Parathyroid adenoma (tissue), 2 donors: ENCODE measurements around the gene EYA4.
"Not testable (repeated sequence)": the region's sequence is repeated elsewhere in the genome, so short reads cannot be mapped to it uniquely, and the experiment has no call there.

ENCODE experiments used
- H2AFZ ChIP-seq: fragments of 300-600 bp; sonication (generic); one replicate; pipeline ENCODE4 v1.7.0; 2017; ENCODE audit warnings: antibody characterized with exemption, mild to moderate bottlenecking
- H3K27ac ChIP-seq: fragments of 300-600 bp; sonication (generic); one replicate; pipeline ENCODE4 v1.7.0; 2017
- H3K27me3 ChIP-seq: fragments of 300-600 bp; sonication (generic); one replicate; pipeline ENCODE4 v1.7.0; 2017; ENCODE audit warnings: low read length; ENCODE audit not compliant: control insufficient read depth, insufficient read depth
- H3K36me3 ChIP-seq: fragments of 300-600 bp; sonication (generic); one replicate; pipeline ENCODE4 v1.7.0; 2017; ENCODE audit warnings: low read length; ENCODE audit not compliant: control insufficient read depth, insufficient read depth
- H3K4me1 ChIP-seq: fragments of 300-600 bp; sonication (generic); one replicate; pipeline ENCODE4 v1.7.0; 2017; ENCODE audit warnings: control low read depth
- H3K4me2 ChIP-seq: fragments of 300-600 bp; sonication (generic); one replicate; pipeline ENCODE4 v1.7.0; 2017; ENCODE audit warnings: low read length
- H3K4me3 ChIP-seq: fragments of 300-600 bp; sonication (generic); one replicate; pipeline ENCODE4 v1.7.0; 2017; ENCODE audit warnings: low read depth, low read length
- H3K79me2 ChIP-seq: fragments of 300-600 bp; sonication (generic); one replicate; pipeline ENCODE4 v1.7.0; 2017; ENCODE audit warnings: control low read depth
- H3K9ac ChIP-seq: fragments of 300-600 bp; sonication (generic); one replicate; pipeline ENCODE4 v1.7.0; 2017; ENCODE audit warnings: mild to moderate bottlenecking
- H3K9me3 ChIP-seq: fragments of 300-600 bp; sonication (generic); one replicate; pipeline ENCODE4 v1.7.0; 2017; ENCODE audit warnings: low read length; ENCODE audit not compliant: control insufficient read depth
- TF ChIP-seq, protein P1 (sequence below): fragments of 300-600 bp; sonication (generic); IDR thresholded peaks from one replicate; pipeline ENCODE4 v1.7.0; 2017; ENCODE audit warnings: antibody characterized with exemption, mild to moderate bottlenecking
- donor health status: primary hyperparathyroidism.

Gene EYA4

DNA sequence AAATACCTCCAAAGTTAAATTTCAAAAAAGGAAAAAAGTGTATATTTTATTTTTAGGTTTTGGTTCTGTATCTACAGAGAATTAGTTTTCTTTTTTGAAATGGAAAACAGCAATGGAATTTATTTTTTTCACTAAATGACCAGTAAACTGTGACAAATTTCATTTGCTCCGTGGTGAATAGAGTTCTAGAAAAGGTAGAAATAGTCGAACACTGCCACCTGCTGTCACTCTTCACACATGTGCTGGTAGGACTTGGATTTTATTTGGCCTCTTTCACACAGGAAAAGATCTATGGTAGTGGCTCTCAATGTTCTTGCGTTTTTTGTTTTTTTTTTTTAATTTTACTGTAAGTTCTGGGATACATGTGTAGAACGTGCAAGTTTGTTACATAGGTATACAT, 312.5 kb downstream of the EYA4 start:
- Histone ChIP-seq H3K9ac (no peak overlapping the region), H2AFZ (no peak overlapping the region), H3K36me3 (no peaks in the 10 kb centered on the region), H3K79me2 (no peaks in the 10 kb centered on the region), H3K9me3 (no peaks in the 10 kb centered on the region), H3K4me2 (no peak overlapping the region), H3K4me1 (no peaks in the 10 kb centered on the region), H3K27me3 (no peaks in the 10 kb centered on the region), H3K4me3 (no peak overlapping the region), H3K27ac (no peak overlapping the region)
- TF ChIP-seq, protein P1, sequence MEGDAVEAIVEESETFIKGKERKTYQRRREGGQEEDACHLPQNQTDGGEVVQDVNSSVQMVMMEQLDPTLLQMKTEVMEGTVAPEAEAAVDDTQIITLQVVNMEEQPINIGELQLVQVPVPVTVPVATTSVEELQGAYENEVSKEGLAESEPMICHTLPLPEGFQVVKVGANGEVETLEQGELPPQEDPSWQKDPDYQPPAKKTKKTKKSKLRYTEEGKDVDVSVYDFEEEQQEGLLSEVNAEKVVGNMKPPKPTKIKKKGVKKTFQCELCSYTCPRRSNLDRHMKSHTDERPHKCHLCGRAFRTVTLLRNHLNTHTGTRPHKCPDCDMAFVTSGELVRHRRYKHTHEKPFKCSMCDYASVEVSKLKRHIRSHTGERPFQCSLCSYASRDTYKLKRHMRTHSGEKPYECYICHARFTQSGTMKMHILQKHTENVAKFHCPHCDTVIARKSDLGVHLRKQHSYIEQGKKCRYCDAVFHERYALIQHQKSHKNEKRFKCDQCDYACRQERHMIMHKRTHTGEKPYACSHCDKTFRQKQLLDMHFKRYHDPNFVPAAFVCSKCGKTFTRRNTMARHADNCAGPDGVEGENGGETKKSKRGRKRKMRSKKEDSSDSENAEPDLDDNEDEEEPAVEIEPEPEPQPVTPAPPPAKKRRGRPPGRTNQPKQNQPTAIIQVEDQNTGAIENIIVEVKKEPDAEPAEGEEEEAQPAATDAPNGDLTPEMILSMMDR, result peak; percentile 54

DNA sequence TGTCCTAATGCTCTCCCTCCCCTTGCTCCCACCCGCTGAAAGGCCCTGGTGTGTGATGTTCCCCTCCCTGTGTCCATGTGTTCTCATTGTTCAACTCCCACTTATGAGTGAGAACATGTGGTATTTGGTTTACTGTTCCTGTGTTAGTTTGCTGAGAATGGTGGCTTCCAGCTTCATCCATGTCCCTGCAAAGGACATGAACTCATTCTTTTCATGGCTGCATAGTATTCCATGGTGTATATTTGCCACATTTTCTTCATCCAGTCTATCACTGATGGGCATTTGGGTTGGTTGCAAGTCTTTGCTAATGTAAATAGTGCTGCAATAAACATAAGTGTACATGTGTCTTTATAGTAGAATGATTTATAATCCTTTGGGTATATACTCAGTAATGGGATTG, 313.0 kb downstream of the EYA4 start:
- not testable (repeated sequence) for H3K4me2 ChIP-seq, H3K27ac ChIP-seq, H3K4me3 ChIP-seq, H3K36me3 ChIP-seq, H3K4me1 ChIP-seq, H3K79me2 ChIP-seq, H3K9ac ChIP-seq, H2AFZ ChIP-seq, H3K27me3 ChIP-seq, H3K9me3 ChIP-seq

DNA sequence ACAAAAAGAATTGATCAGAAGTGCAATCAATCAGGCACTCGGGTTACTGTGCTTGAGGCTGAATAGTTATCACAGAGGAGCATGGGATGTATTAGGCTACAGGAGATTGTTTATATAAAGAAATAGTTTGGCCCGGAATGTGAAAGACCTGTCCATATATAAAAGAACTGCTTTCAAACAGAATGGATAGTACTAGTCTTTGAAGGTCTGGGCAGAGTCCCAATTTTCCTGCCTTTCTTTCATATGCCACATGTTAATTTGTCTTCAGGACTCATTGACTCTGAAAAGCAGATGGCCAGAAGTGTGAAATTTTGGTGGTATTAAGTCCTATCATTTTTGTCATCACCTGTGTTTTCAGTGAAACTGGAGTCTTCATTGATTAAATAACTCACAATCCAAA, 314.5 kb downstream of the EYA4 start:
- no peak overlapping the region for H3K4me3 ChIP-seq
- H3K27ac ChIP-seq, result no peak overlapping the region
- no peak overlapping the region for H3K9ac ChIP-seq
- no peaks in the 10 kb centered on the region for H3K9me3 ChIP-seq
- H3K36me3 ChIP-seq, result no peaks in the 10 kb centered on the region
- no peak overlapping the region for H3K4me2 ChIP-seq
- TF ChIP-seq, protein P1, result no peak
- no peaks in the 10 kb centered on the region for H3K4me1 ChIP-seq
- H3K27me3 ChIP-seq, result no peaks in the 10 kb centered on the region
- no peak overlapping the region for H2AFZ ChIP-seq
- no peaks in the 10 kb centered on the region for H3K79me2 ChIP-seq

DNA sequence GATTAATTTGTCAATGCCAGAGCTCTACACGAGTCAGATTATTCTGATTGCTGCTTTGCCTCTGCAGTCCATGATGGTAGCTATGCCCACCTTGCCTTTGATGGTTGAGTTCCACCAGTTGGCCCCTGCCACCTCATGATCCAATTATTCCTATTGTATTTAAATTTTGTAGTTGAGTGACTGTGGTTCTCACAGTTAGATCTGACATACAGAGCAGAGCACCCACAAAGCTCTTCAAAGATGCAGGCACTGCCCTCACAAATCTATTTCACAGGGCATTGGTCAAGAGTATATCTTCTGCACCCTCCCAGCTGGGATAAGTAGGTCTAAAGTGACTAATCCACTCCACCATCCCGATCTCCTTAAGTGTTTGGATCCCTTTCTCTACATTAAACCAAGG, 318.8 kb downstream of the EYA4 start:
- TF ChIP-seq, protein P1, result no peak
- Histone ChIP-seq H3K9ac (no peak overlapping the region), H3K79me2 (no peaks in the 10 kb centered on the region), H3K27me3 (no peaks in the 10 kb centered on the region), H3K4me2 (no peak overlapping the region), H3K27ac (no peak overlapping the region), H3K36me3 (no peaks in the 10 kb centered on the region), H3K4me1 (no peaks in the 10 kb centered on the region), H3K9me3 (no peaks in the 10 kb centered on the region), H3K4me3 (no peak overlapping the region), H2AFZ (no peak overlapping the region)

DNA sequence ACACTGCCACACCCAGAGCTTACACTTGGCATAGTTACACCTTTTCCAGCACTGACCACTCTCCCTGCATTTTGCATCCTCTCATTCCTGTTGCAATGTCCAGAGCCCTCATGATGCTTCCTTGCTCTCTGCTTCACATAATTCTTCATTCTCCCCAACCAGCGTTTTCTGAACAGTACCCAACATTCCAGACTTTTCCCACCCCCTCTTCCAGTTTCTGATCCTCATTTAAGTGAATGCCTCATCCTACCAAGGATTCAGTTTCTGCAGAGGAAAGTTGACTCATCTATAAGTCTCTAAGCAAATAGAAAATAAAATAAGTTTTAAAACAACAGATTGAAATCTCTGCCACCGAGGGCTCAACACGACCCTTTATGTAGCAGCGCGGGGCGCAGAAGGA, 326.5 kb downstream of the EYA4 start:
- H3K36me3 ChIP-seq, result no peaks in the 10 kb centered on the region
- H3K9me3 ChIP-seq, result no peaks in the 10 kb centered on the region
- no peak overlapping the region for H3K4me2 ChIP-seq
- no peaks in the 10 kb centered on the region for H3K27me3 ChIP-seq
- no peak overlapping the region for H3K4me3 ChIP-seq
- peaks cover 4% of the 10 kb centered on the region for H3K4me1 ChIP-seq
- TF ChIP-seq, protein P1, result no peak
- H3K79me2 ChIP-seq, result no peaks in the 10 kb centered on the region
- no peak overlapping the region for H3K27ac ChIP-seq
- no peak overlapping the region for H2AFZ ChIP-seq
- H3K9ac ChIP-seq, result no peak overlapping the region
